PC-9 (cell line): ENCODE results near the gene RBM17. TPM values are rescaled to one million over a fixed set of nuclear protein-coding genes. Genes with fewer than 3 reads are reported as not detected.

Source experiments
- BruUV-seq: library from RNA; stranded (reverse); fragments of 400-500 nt; replicated peaks from 2 replicates; lab custom pipeline; 2021; lab: Mats Ljungman, UMichigan
- CTCF ChIA-PET: fragments of 300-600 bp; sonication (Branson Sonifier 250); formaldehyde crosslinking; loops from one replicate; lab custom pipeline; 2022; ENCODE audit warnings: antibody characterized with exemption; lab: Charles Lee
- POLR2A ChIA-PET: fragments of 300-600 bp; sonication (Branson Sonifier 250); formaldehyde crosslinking; loops from one replicate; lab custom pipeline; 2022; ENCODE audit warnings: antibody characterized with exemption; ENCODE audit not compliant: unreplicated experiment; lab: Charles Lee
- DNase-seq, 2 experiments: peaks; one replicate each; pipeline versions ENCODE4 v3.0.0 to v3.0.0-alpha.2; 2015 to 2022; ENCODE audit warnings: mixed read lengths in 1 of 2
- H2AFZ ChIP-seq: fragments of 200-600 bp; sonication (generic); 2 replicates; pipeline ENCODE4 v1.8.1; 2017; ENCODE audit warnings: antibody characterized with exemption
- H3F3A ChIP-seq: fragments of 200-600 bp; sonication (generic); 2 replicates; pipeline ENCODE4 v1.8.1; 2017; ENCODE audit warnings: antibody characterized with exemption, mild to moderate bottlenecking, low read depth; ENCODE audit not compliant: insufficient read depth
- H3K27ac ChIP-seq: fragments of 200-600 bp; sonication (generic); 2 replicates; pipeline ENCODE4 v1.6.1; 2016; ENCODE audit warnings: mixed run types
- H3K27me3 ChIP-seq: fragments of 200-600 bp; sonication (generic); 2 replicates; pipeline ENCODE4 v1.6.1; 2016; ENCODE audit warnings: low read depth, mixed run types; ENCODE audit not compliant: insufficient read depth
- H3K36me3 ChIP-seq: fragments of 200-600 bp; sonication (generic); 2 replicates; pipeline ENCODE4 v1.6.1; 2016; ENCODE audit warnings: low read depth, mixed run types
- H3K4me1 ChIP-seq: fragments of 200-600 bp; sonication (generic); replicated peaks from 2 replicates; pipeline ENCODE4 v1.6.1; 2016; ENCODE audit warnings: mixed run types; ENCODE audit not compliant: insufficient read depth
- H3K4me2 ChIP-seq: fragments of 200-600 bp; sonication (generic); 2 replicates; pipeline ENCODE4 v1.6.1; 2017; ENCODE audit warnings: mixed run types
- H3K4me3 ChIP-seq: fragments of 200-600 bp; sonication (generic); 2 replicates; pipeline ENCODE4 v1.6.1; 2016; ENCODE audit warnings: mixed run types
- H3K79me2 ChIP-seq: fragments of 200-600 bp; sonication (generic); 2 replicates; pipeline ENCODE4 v1.6.1; 2017; ENCODE audit warnings: low read depth, mixed run types
- H3K9me2 ChIP-seq: fragments of 200-600 bp; sonication (generic); 2 replicates; pipeline ENCODE4 v1.8.1; 2017; ENCODE audit warnings: mild to moderate bottlenecking; ENCODE audit not compliant: insufficient read depth
- H3K9me3 ChIP-seq: fragments of 200-600 bp; sonication (generic); 2 replicates; pipeline ENCODE4 v1.8.1; 2016; ENCODE audit warnings: low read depth; ENCODE audit not compliant: insufficient read depth
- H4K20me1 ChIP-seq: fragments of 200-600 bp; sonication (generic); 2 replicates; pipeline ENCODE4 v1.8.1; 2017; ENCODE audit not compliant: insufficient read depth
- EZH2 ChIP-seq: fragments of 200-600 bp; sonication (generic); IDR thresholded peaks from 2 replicates; pipeline ENCODE4 v1.8.0; 2017; ENCODE audit warnings: antibody characterized with exemption, low read depth
- intact Hi-C: fragments of 100-400 bp; cut with micrococcal nuclease; formaldehyde crosslinking; loops from one replicate; pipeline ENCODE4 v1.10.0; 2022; ENCODE audit not compliant: unreplicated experiment
- total RNA-seq: library from RNA; stranded (reverse); gene quantifications from 2 replicates; pipeline ENCODE4 v1.2.3, GENCODE V29; 2021
- TF ChIP-seq, protein P1 (sequence below): fragments of 200-600 bp; sonication (generic); conservative IDR thresholded peaks from 2 replicates; pipeline ENCODE4 v1.6.1; 2017; ENCODE audit warnings: mixed run types, antibody characterized with exemption, mild to moderate bottlenecking, moderate library complexity

Gene RBM17
- total RNA-seq, 1 experiment from 2014 or later: 131 TPM

DNA sequence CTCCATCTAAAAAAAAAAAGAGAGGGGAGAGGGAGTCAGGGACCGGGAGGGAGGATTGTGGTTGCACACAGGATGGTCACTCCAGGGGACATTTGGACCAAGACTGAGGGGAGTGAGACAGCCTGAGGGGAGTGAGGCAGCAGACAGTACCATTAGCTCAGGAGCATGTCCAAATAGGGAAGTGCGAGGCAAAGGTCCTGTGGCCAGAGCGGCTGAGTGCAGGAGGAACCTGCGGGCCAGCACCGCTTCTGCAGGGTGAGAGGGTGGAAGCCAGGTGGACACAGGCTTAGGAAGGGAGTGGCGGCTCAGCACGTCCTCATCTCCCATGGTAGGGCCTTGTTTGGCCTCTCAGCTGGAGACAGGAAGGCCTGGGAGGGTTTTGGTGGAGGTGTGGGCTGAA, 65.0 kb downstream of the RBM17 start:
- no peaks in the 10 kb centered on the region for H3K9me2 ChIP-seq
- H3K4me3 ChIP-seq: no peak overlapping the region
- ChIA-PET CTCF (interaction anchor here (0.7 kb wide), 1 partner anchor 248 kb away, joined by 4 read pairs; no protein-coding TSS in a partner anchor), POLR2A (no interaction called here)
- H3K4me2 ChIP-seq: no peak overlapping the region
- H3K27me3 ChIP-seq: no peaks in the 10 kb centered on the region
- H4K20me1 ChIP-seq: no peaks in the 10 kb centered on the region
- intact Hi-C loops: no loop called here
- BruUV-seq: no TSS peak
- H3F3A ChIP-seq: no peaks in the 10 kb centered on the region
- TF ChIP-seq, protein P1, sequence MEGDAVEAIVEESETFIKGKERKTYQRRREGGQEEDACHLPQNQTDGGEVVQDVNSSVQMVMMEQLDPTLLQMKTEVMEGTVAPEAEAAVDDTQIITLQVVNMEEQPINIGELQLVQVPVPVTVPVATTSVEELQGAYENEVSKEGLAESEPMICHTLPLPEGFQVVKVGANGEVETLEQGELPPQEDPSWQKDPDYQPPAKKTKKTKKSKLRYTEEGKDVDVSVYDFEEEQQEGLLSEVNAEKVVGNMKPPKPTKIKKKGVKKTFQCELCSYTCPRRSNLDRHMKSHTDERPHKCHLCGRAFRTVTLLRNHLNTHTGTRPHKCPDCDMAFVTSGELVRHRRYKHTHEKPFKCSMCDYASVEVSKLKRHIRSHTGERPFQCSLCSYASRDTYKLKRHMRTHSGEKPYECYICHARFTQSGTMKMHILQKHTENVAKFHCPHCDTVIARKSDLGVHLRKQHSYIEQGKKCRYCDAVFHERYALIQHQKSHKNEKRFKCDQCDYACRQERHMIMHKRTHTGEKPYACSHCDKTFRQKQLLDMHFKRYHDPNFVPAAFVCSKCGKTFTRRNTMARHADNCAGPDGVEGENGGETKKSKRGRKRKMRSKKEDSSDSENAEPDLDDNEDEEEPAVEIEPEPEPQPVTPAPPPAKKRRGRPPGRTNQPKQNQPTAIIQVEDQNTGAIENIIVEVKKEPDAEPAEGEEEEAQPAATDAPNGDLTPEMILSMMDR: no peak
- no peak for TF ChIP-seq EZH2
- H3K4me1 ChIP-seq: no peaks in the 10 kb centered on the region
- H3K36me3 ChIP-seq: no peaks in the 10 kb centered on the region
- no peak for DNase-seq
- no peaks in the 10 kb centered on the region for H3K79me2 ChIP-seq
- no peak overlapping the region for H3K27ac ChIP-seq
- H2AFZ ChIP-seq: no peak overlapping the region
- H3K9me3 ChIP-seq: no peaks in the 10 kb centered on the region

DNA sequence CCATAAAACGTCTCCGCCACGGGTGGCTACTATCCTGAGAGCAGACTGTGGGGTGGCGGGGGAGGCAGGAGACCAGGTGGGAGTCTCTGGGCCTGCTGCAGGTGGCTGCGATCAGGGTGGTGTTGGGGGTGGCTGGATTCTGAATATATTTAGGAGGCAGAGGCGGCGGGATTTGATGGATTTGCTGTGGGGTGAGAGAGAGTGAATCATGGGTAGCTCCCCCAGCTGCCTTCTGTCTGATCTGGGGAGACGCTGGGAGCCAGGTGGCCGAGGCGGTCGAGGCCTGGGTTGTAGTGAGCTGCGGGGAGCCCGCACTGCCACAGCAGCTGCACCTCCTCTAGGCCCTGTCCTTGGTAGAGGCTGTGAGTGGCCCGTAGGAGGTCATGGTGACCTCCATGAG, 65.7 kb downstream of the RBM17 start:
- no peaks in the 10 kb centered on the region for H3K36me3 ChIP-seq
- H2AFZ ChIP-seq: no peak overlapping the region
- H3K27ac ChIP-seq: no peak overlapping the region
- H3K4me1 ChIP-seq: no peaks in the 10 kb centered on the region
- H3K4me3 ChIP-seq: no peak overlapping the region
- intact Hi-C loops: no loop called here
- BruUV-seq: no TSS peak
- ChIA-PET CTCF (no interaction called here), POLR2A (no interaction called here)
- TF ChIP-seq, protein P1: no peak
- no peak for TF ChIP-seq EZH2
- H3F3A ChIP-seq: no peaks in the 10 kb centered on the region
- no peak overlapping the region for H3K4me2 ChIP-seq
- H3K79me2 ChIP-seq: no peaks in the 10 kb centered on the region
- H3K27me3 ChIP-seq: no peaks in the 10 kb centered on the region
- H4K20me1 ChIP-seq: no peaks in the 10 kb centered on the region
- no peak for DNase-seq
- H3K9me3 ChIP-seq: no peaks in the 10 kb centered on the region
- no peaks in the 10 kb centered on the region for H3K9me2 ChIP-seq

DNA sequence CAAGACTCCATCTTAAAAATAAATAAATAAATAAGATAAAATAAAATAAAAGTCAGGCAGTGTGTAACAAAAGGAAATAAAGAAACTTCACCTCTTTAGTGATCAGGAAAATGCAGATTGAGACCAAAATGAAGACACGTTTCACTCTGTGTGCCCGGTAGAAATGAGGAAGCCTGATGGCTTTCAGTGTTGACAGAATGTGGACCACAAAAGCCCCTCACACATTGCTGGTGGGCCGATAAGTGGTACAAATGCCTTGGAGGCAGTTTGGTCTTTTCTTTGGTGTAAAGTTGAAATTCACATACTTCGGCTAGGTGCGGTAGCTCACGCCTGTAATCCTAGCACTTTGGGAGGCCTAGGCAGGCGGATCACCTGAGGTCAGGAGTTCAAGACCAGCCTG, 69.4 kb downstream of the RBM17 start:
- Histone ChIP-seq H3F3A (peaks cover 11% of the 10 kb centered on the region; the same call in 1 of the 2 replicates), H3K79me2 (no peaks in the 10 kb centered on the region), H3K4me1 (no peaks in the 10 kb centered on the region), H3K4me2 (no peak overlapping the region), H3K4me3 (no peak overlapping the region), H3K9me3 (no peaks in the 10 kb centered on the region), H3K27ac (no peak overlapping the region), H2AFZ (no peak overlapping the region), H3K27me3 (no peaks in the 10 kb centered on the region), H4K20me1 (no peaks in the 10 kb centered on the region), H3K9me2 (no peaks in the 10 kb centered on the region), H3K36me3 (no peaks in the 10 kb centered on the region)
- POLR2A ChIA-PET: interaction anchor here (0.6 kb wide), 1 partner anchor 500 kb away, joined by 8 read pairs; no protein-coding TSS in a partner anchor
- TF ChIP-seq EZH2: no peak
- TF ChIP-seq, protein P1: no peak
- CTCF ChIA-PET: no interaction called here
- BruUV-seq: no TSS peak
- no peak for DNase-seq
- intact Hi-C loops: no loop called here
